GM10266 (cell line): ENCODE data around the gene HHIP.
A peak's percentile ranks its signal among the peaks of the same experiment; 100 is the strongest.
"Not testable (repeated sequence)": the region's sequence is repeated elsewhere in the genome, so short reads cannot be mapped to it uniquely, and the experiment has no call there.

Source experiments
- DNase-seq: peaks from one replicate; pipeline ENCODE4 v3.0.0; 2012; ENCODE audit errors: extremely low spot score
- TF ChIP-seq, protein P1 (sequence below): IDR thresholded peaks from 2 replicates; pipeline ENCODE4 v1.5.1; 2012; ENCODE audit warnings: mild to moderate bottlenecking, low read depth; ENCODE audit not compliant: control insufficient read depth, insufficient read depth; ENCODE audit errors: missing control alignments

HHIP gene

GRCh38 chr4:144754562-144755410 lies 108.8 kb downstream of the HHIP start:
- TF ChIP-seq, protein P1, sequence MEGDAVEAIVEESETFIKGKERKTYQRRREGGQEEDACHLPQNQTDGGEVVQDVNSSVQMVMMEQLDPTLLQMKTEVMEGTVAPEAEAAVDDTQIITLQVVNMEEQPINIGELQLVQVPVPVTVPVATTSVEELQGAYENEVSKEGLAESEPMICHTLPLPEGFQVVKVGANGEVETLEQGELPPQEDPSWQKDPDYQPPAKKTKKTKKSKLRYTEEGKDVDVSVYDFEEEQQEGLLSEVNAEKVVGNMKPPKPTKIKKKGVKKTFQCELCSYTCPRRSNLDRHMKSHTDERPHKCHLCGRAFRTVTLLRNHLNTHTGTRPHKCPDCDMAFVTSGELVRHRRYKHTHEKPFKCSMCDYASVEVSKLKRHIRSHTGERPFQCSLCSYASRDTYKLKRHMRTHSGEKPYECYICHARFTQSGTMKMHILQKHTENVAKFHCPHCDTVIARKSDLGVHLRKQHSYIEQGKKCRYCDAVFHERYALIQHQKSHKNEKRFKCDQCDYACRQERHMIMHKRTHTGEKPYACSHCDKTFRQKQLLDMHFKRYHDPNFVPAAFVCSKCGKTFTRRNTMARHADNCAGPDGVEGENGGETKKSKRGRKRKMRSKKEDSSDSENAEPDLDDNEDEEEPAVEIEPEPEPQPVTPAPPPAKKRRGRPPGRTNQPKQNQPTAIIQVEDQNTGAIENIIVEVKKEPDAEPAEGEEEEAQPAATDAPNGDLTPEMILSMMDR: no peak
- DNase-seq: no peak

DNA sequence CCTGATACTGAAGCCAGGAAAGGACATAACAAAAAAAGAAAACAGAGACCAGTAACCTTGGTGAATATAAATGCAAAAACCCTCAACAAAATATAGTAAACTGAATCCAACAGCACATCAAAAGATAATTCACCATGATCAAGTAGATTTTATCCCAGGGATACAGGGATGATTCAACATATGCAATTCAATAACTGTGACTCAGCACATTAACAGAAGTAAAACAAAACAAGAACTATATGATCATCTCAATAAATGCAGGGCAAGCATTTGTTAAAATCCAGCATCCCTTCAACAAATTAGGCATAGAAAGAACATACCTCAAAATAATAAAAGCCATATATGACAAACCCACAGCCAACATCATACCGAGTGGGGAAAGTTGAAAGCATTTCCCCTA lies 112.0 kb downstream of the HHIP start:
- DNase-seq: no peak
- TF ChIP-seq, protein P1: no peak

DNA sequence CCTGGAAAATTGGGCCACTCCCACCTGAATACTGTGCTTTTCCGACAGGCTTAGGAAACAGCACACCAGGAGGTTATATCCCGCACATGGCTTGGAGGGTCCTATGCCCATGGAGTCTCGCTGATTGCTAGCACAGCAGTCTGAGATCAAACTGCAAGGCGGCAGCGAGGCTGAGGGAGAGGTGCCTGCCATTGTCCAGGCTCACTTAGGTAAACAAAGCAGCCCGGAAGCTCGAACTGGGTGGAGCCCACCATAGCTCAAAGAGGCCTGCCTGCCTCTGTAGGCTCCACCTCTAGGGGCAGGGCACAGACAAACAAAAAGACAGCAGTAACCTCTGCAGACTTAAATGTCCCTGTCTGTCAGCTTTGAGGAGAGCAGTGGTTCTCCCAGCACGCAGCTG lies 122.9 kb downstream of the HHIP start:
- DNase-seq: not testable (repeated sequence)

GRCh38 chr4:144778364-144778763 lies 132.4 kb downstream of the HHIP start:
- DNase-seq: no peak
- TF ChIP-seq, protein P1: no peak

- TF ChIP-seq, protein P1: no peak
Observed at GRCh38 chr4:144782345-144782744, 136.4 kb downstream of the HHIP start.

GRCh38 chr4:144785961-144786360 lies 140.0 kb downstream of the HHIP start:
- DNase-seq: no peak
- TF ChIP-seq, protein P1: no peak

More at GRCh38 chr4:144782345-144782744, 136.4 kb downstream of the HHIP start:
- DNase-seq: no peak

- TF ChIP-seq, protein P1: peak; percentile 57
- peak; percentile 30 for DNase-seq
Observed at GRCh38 chr4:144787365-144788258, 141.7 kb downstream of the HHIP start.
